ENCODE data around the gene CTU2.
A peak's percentile ranks its signal among the peaks of the same experiment; 100 is the strongest.

The CTU2 gene

DNA sequence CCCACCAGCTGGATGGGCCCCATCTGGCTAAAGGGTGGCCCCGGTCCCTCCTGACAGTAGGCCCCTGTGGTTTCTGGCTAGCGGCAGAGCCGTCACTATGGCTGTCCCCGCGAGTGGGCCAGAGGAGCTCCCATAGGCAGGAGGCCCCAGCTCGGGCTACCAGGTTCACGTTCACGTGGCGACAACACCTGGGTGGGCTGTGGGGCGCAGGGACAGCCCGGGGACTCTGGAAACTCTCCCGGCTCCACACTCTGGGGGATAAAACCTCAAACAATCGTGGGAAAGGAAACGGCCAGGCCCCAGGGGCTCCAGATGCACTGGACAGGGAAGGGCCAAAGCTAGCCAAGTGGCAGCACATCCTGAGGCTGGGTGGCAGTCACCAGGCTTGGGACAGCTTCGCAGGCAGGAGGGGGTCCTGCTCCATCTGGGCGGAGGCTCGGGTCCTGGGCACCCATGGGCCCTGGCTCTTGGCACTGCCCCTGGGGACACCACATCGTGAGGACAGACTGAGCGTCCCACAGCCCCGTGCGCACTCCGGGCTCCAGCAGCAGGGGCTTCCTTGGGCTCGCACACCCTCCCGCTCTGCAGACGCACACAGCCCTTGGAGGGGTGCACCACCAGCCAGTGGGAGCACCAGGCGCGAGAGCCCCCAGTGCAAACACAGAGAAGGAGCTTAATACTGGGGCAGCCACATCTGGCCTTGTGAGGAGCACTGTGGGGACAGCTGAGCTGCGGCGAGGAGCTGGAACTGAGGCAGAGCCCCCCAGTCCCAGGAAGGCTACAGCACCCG lies 4.5 kb upstream of the CTU2 start:
- Histone ChIP-seq H3K27ac (peak overlapping the region; percentile 60 to 97 (median 93)), H3K9ac (peak overlapping the region; percentile 75 to 95 (median 89)), H3K36me3 (peaks cover 6 to 50% (median 36%) of the 10 kb centered on the region in 11 experiments; a peak in 21 of 22 replicates), H3K4me1 (peaks cover 81 to 89% (median 84%) of the 10 kb centered on the region in 10 experiments), H3K4me3 (peak overlapping the region; percentile 43 to 99 (median 94)), H3K9me3 (replicated peaks in 1 of 11) (no peaks in the 10 kb centered on the region), H3K4me2 (peak overlapping the region; percentile 96 to 100 (median 99)), H4K20me1 (peaks cover 6 to 45% (median 21%) of the 10 kb centered on the region in 11 experiments; a peak in 15 of 22 replicates), H3K27me3 (peaks cover 0 to 26% (median 19%) of the 10 kb centered on the region in 11 experiments; a peak in 13 of 22 replicates)
- no peak for TF ChIP-seq Cebpa-rat (IDR thresholded peaks at IDR 0.05)

DNA sequence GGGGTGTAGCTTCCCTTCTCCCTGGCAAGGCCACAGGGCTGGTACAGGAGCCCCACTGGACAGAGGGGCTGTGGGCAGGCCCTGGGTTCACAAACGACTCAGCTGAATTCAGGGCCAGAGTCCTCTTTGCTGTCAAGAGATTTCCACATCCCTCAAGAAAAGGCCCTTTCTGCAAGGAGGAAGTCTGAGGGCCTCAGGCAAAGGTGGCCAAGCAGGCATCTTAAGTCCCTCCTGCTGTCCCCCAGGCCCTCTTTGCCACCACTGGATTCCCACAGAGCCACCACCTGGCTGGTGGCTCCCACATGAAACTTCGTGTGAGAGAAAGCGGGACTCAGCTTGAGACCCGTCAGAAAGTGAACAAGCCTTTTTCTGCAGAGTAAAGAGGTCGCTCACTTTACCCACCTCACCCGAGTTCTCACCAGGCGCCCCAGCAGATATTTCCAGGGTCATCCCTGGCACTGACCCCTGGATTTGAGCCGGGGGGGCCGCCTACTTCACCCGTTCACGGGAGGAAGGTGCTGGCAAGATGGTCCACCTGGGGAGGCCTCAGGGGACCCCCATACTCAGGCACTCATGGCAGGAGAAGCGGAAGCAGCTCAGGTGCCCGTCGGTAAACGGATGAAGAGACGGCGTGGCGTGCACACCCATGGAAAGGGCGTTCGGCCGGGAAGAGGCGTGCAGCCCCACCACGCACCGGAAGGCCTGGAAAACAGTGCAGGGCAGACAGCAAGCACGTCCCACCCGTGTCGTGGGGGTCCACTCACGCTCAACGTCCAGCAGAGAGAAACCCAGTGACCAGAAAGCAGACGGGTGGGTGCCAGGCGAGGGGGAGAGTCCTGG lies 3.7 kb upstream of the CTU2 start:
- peak overlapping the region; percentile 60 to 97 (median 93) for H3K27ac ChIP-seq
- peaks cover under 1 to 42% (median 28%) of the 10 kb centered on the region in 11 experiments; a peak in 21 of 22 replicates for H3K36me3 ChIP-seq
- peak overlapping the region; percentile 43 to 99 (median 94); a peak in 19 of 20 replicates for H3K4me3 ChIP-seq
- peak overlapping the region; percentile 75 to 95 (median 89) for H3K9ac ChIP-seq
- H3K4me2 ChIP-seq = peak overlapping the region; percentile 96 to 100 (median 99)
- H4K20me1 ChIP-seq = peaks cover 6 to 51% (median 20%) of the 10 kb centered on the region in 11 experiments; a peak in 18 of 22 replicates
- TF ChIP-seq Cebpa-rat (IDR thresholded peaks at IDR 0.05) = no peak
- peaks cover 81 to 92% (median 85%) of the 10 kb centered on the region in 10 experiments for H3K4me1 ChIP-seq
- peaks cover 0 to 26% (median 19%) of the 10 kb centered on the region in 11 experiments; a peak in 13 of 22 replicates for H3K27me3 ChIP-seq
- no peaks in the 10 kb centered on the region for H3K9me3 ChIP-seq (replicated peaks in 1 of 11)

DNA sequence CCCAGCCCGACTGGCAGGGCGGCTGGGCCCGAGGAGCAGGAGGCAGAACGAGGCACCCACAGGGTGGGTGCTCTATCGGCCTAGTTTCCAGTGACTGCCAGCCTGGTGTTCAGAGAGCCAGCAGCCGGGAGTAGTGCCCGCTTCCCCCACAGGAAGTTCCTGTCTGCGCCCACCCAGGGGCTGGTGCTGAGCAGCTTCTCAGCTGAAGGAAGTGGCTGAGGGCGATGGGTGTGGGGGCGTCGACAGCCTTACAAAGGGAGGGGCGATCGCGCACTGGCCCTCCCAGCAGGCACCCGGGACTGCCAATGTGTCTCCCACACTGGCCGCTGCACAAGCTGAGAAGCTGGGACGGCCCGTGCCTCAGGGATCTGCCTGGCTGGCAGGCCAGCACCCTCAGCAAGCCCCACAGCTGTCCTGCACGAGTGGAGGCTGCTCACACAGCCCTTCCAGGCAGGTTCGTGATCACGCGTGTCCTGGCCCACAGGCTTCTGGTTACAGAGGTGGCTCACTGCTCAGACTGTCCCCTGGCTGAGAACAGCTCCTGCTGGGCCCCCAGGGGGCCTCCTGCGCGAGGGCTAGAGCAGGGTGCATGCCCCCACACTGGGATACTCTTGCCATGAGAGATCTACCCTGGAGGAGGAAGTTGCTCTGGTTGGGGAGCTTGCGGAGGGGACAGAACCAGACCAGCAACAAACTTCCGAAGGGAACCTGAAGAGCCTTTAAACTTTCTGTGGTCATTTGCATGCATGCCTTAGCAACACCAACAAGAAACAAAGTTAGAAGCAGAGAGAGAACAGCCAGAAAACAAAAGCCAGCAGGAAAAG lies 2.6 kb upstream of the CTU2 start:
- H3K27ac ChIP-seq = peak overlapping the region; percentile 80 to 97 (median 93)
- peaks cover 78 to 92% (median 84%) of the 10 kb centered on the region in 10 experiments for H3K4me1 ChIP-seq
- peaks cover 0 to 26% (median 19%) of the 10 kb centered on the region in 11 experiments; a peak in 13 of 22 replicates for H3K27me3 ChIP-seq
- no peak for TF ChIP-seq Cebpa-rat (IDR thresholded peaks at IDR 0.05)
- peaks cover 6 to 51% (median 24%) of the 10 kb centered on the region in 11 experiments; a peak in 19 of 22 replicates for H4K20me1 ChIP-seq
- peaks cover 0 to 40% (median 17%) of the 10 kb centered on the region in 11 experiments; a peak in 17 of 22 replicates for H3K36me3 ChIP-seq
- peak overlapping the region; percentile 39 to 99 (median 94); a peak in 19 of 20 replicates for H3K4me3 ChIP-seq
- peak overlapping the region; percentile 81 to 95 (median 89) for H3K9ac ChIP-seq
- peak overlapping the region; percentile 96 to 100 (median 99) for H3K4me2 ChIP-seq
- H3K9me3 ChIP-seq (replicated peaks in 1 of 11) = no peaks in the 10 kb centered on the region

DNA sequence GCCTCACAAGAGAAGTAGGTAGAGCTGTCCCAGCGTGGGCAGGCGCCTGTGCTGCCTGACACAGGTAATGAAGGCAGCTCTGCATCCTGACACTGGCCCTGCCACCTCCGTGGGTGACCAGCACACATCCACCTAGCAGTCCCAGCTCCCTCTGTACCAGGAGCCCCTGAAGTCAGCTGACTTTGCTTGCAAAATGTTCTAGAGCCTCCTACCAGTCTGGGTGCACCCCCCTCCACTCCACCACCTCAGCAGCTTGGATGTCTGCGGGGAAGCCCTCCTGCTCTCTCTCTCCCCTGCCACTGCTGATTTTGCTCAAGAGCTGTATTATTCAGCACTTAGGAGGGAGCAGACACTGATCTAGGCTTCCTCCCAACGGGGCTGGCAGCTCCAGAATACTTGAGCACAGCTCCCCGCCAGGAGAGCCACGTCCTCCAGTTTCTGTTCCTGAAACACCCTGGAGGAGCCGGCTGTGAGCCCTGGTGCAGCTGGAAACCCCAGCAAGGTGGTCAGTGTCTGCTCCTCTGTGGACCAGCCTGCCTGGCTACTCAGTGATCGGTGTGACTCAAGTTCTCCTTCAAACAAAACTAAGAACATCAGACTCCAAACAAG lies 1.1 kb upstream of the CTU2 start:
- Histone ChIP-seq H3K4me3 (peak overlapping the region; percentile 85 to 99 (median 94)), H3K36me3 (peaks cover 2 to 40% (median 21%) of the 10 kb centered on the region in 11 experiments; a peak in 21 of 22 replicates), H3K27me3 (peaks cover 0 to 26% (median 19%) of the 10 kb centered on the region in 11 experiments; a peak in 13 of 22 replicates), H3K27ac (peak overlapping the region; percentile 80 to 96 (median 88)), H3K4me1 (peaks cover 64 to 83% (median 72%) of the 10 kb centered on the region in 10 experiments), H3K9me3 (replicated peaks in 1 of 11) (no peaks in the 10 kb centered on the region), H3K9ac (peak overlapping the region; percentile 81 to 95 (median 89)), H4K20me1 (peaks cover 0 to 58% (median 38%) of the 10 kb centered on the region in 11 experiments; a peak in 19 of 22 replicates), H3K4me2 (peak overlapping the region; percentile 96 to 100 (median 99))
- TF ChIP-seq Cebpa-rat (IDR thresholded peaks at IDR 0.05) = no peak

DNA sequence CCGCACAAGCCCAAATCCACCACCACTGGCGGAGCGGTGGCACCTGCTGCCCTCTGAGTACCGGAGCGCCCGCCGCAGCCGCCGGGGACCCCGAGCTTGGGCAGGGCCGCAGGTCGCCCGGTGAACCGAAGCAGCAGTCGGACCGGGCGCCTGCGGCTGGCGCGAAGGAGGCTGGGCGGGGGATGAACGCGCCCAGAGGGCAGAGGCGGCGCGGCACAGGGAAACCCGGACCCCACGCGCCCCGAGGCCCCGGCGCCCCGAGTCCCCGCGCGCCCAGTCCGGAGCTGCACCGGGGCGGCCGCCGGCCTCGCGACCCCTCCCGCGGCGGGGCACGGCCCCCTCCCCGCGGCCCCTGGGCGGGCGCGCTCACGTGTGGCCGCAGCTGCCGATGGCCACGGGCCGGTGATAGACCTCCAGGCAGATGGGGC lies 488 bp upstream of the CTU2 start:
- Histone ChIP-seq H4K20me1 (peaks cover 0 to 64% (median 45%) of the 10 kb centered on the region in 11 experiments; a peak in 19 of 22 replicates), H3K9me3 (replicated peaks in 1 of 11) (no peaks in the 10 kb centered on the region), H3K27ac (peak overlapping the region; percentile 80 to 96 (median 88)), H3K9ac (peak overlapping the region; percentile 81 to 95 (median 89)), H3K4me1 (peaks cover 57 to 83% (median 69%) of the 10 kb centered on the region in 10 experiments), H3K4me2 (peak overlapping the region; percentile 96 to 100 (median 99)), H3K27me3 (peaks cover 0 to 26% (median 19%) of the 10 kb centered on the region in 11 experiments; a peak in 13 of 22 replicates), H3K4me3 (peak overlapping the region; percentile 85 to 99 (median 94)), H3K36me3 (peaks cover 0 to 41% (median 20%) of the 10 kb centered on the region in 11 experiments; a peak in 19 of 22 replicates)
- no peak for TF ChIP-seq Cebpa-rat (IDR thresholded peaks at IDR 0.05)

DNA sequence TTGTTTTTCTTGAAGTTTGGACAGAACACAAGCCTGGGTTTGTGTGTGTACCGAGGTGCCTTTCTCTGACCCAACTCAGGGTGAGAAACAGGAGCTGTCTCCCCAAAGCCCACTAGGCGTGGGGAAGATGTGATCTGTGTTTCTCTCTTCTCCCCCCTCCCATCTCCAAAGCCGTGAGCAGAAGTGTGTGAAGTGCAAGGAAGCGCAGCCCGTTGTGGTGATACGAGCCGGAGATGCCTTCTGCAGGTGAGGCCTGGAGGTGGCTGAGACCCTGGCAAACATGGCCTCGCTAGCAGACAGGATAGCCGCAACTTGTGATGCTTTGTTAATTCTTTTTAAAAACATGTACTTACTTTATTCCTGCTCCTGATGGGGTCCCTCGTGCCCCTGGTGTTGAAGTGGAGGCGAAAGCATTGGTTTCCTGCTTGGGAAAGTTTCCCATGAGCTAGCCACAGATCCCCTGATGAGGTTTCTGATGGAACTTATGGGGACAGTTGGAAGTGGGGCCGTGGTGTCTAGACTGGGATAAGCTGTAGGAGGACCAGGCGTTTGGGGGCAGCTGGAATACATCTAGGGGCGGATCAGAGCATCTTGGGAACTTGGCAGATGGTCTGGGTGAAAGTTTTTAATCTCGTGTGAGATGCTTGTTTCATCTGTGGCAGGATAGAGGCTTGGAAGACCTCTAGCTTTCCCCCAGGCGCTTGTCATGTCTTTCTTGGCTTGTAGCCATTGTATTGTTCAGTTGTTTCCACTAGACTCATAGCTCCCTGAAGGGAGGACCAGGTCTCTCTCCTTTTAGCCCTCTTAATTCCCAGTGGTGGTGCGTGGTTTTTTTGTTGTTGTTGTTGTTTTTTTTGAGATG lies 893 bp downstream of the CTU2 start:
- Histone ChIP-seq H3K4me1 (peaks cover 47 to 77% (median 65%) of the 10 kb centered on the region in 10 experiments), H3K4me3 (peak overlapping the region; percentile 85 to 99 (median 94)), H3K4me2 (peak overlapping the region; percentile 96 to 100 (median 99)), H3K27me3 (peaks cover 0 to 26% (median 19%) of the 10 kb centered on the region in 11 experiments; a peak in 13 of 22 replicates), H3K9ac (peak overlapping the region; percentile 81 to 95 (median 89)), H4K20me1 (peaks cover 0 to 78% (median 58%) of the 10 kb centered on the region in 11 experiments; a peak in 19 of 22 replicates), H3K9me3 (replicated peaks in 1 of 11) (no peaks in the 10 kb centered on the region), H3K27ac (peak overlapping the region in 10 of 11 experiments; percentile 83 to 96 (median 88); a peak in 20 of 22 replicates), H3K36me3 (peaks cover 0 to 48% (median 24%) of the 10 kb centered on the region in 11 experiments; a peak in 19 of 22 replicates)
- no peak for TF ChIP-seq Cebpa-rat (IDR thresholded peaks at IDR 0.05)

Data from BLaER1 treated with 17β-estradiol and CSF1 and Interleukin-3, amounts not matched to agents 10 nM and 100 nM (cell line).